GM18520 (cell line): ENCODE measurements around the gene EXOSC1.
"Not testable (repeated sequence)": the region's sequence is repeated elsewhere in the genome, so short reads cannot be mapped to it uniquely, and the experiment has no call there.

Experiments
- ATAC-seq: cut with Tn5 transposase; IDR thresholded peaks from one replicate; pipeline ENCODE4 v1.9.1; 2021; ENCODE audit not compliant: unreplicated experiment

Gene EXOSC1

DNA sequence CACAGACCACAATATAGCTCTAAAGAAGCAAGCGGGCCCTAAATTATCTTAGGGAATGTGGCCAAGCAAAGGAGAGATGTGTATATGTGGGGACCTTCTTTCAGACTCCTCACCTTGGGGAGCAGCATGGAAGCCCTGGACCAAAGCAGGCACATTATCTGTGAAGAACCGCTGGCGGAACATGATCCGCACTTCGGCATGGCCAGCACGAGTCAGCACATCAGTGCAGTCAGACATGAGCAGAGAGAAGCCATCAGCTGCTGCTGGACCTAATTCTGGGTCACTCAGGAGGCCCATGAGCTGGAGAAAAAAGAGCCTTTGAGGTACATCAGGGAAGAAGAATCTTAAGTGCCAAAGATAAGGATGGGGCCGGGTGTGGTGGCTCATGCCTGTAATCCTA lies 14.1 kb upstream of the EXOSC1 start:
- ATAC-seq = no peak

DNA sequence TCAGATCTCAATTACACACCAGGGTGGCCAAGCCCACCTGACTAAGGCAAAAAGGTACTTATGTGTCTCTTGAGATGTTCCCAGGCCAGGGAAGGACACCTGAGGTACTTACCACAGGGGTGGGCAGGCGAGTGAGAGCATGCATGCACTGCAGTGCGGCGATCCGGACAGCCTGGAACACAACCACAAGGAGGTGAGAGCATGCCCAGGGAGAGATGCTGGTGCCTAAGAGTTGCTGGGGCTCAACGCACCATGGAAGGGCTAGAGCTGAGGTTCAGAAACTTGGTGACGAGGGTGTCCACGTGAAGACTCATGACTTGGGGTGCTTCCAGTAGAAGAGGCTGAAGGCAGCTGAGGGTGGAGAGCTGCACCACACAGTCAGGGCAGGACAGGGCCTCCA lies 13.3 kb upstream of the EXOSC1 start:
- ATAC-seq = no peak

- ATAC-seq = no peak
Measured at GRCh38 chr10:97456686-97457065, 10.9 kb upstream of the EXOSC1 start.

GRCh38 chr10:97456034-97456685 lies 10.4 kb upstream of the EXOSC1 start:
- no peak for ATAC-seq

DNA sequence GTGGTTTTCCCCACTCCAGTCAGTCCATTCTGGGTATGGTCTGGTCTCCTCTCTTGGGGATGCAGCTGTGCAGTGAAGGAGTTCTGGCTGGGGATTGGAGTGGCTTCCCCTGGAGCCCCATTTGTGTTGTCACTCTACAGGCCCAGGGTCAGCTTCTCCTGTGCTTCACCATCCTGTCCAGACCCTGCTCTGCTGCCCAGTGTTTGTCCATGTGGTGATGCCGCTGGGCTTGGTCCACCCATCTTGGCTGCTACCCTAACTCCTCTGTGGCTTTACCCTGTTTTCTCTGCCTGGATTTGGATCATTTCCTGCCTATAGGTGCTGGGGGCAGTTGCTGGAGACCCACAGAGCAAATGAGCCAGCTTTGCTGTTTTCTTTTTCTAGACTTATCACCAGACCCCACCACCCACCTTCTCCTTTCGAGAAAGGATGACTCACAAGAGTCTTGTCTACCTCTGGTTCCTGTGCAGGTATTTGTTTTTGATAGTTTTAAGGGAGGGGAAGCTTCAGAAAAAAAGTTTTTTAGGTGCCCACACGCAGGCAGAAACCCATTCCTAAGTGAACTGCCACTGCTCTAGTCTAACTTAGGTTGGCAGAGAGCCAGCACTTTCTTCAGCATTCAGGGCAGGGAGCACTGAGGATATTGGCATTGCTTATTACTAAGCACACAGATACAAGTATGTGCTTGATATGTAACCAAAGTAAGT lies 8.7 kb upstream of the EXOSC1 start:
- ATAC-seq = no peak

- ATAC-seq = no peak
Measured at GRCh38 chr10:97452352-97452751, 6.5 kb upstream of the EXOSC1 start.

- no peak for ATAC-seq
Measured at GRCh38 chr10:97451605-97452004, 5.8 kb upstream of the EXOSC1 start.

DNA sequence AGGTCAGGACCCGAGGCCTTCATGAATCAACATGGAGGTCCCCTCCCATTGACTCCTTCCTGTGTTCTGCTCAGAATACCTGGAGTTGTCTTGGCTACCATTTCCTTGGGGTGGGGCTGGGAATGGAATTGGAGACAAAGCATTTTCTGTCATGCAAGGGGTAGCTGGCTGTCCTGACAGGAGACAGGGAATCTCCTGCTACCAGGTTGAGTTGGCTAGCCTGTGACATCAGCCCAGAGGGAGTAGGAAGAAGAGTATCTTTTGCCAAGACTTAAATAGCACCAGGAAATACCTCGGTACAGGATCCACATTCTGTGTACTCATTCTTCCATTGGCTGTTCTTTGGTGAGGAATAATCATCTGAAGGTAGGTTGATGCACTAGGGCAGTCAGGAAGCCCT lies 5.0 kb upstream of the EXOSC1 start:
- no peak for ATAC-seq

- no peak for ATAC-seq
Measured at GRCh38 chr10:97445357-97445721, 467 bp downstream of the EXOSC1 start.

- no peak for ATAC-seq
Measured at GRCh38 chr10:97444212-97444611, 1.6 kb downstream of the EXOSC1 start.

GRCh38 chr10:97442277-97442676 lies 3.5 kb downstream of the EXOSC1 start:
- no peak for ATAC-seq

DNA sequence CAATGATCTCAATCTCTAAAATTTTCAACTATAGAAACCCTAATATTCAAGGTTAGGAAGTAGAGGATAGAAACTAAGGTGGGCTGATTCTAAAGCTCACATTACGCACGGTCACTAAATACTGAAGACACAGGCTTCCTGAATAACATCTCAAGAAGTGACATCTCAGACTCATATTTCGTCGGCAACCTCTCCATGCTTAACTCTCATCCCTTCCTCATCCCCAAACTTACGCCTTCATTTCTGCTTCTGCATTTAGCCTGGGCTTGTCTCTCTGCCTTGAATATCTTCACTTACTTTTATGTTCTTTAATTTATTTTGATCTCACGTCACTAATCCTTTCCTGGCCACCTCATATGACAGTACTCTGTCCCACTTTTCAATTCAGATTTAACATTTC lies 10.6 kb downstream of the EXOSC1 start:
- no peak for ATAC-seq

DNA sequence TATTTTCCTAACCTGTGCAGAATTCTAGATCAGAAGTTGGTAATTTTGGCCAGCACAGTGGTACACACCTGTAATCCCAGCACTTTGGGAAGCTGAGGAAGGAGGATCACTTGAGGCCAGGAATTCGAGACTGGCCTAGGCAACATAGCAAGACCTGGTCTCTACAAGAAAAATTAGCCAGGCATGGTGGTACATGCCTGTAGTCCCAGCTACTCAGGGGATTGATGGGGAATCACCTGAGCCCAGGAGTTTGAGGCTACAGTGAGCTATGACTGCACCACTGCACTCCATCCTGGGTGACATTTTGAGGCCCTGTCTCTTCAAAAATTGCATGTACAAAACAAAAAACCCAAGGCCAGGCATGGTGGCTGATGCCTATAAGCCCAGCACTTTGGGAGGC lies 11.2 kb downstream of the EXOSC1 start:
- no peak for ATAC-seq

DNA sequence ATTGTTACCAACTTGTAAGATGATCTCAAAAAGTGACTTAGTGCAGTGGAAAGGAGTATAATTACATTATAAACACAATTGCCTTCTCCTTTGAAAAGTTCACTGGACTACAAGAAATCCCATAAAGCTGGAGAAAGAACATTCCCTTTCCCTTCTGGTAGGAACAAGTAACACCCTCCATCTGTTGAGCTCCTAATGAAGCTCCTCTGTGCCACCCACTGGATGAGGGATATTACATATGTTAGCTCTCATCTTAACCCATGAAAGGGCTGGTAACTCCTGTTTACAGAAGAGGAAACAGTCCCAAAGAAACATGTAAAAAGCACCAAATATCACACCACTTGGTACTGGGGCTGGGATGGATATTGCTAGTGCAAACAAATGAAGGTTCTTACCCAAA lies 11.8 kb downstream of the EXOSC1 start:
- ATAC-seq = no peak

GRCh38 chr10:97428572-97428981 lies 17.2 kb downstream of the EXOSC1 start:
- ATAC-seq = no peak

DNA sequence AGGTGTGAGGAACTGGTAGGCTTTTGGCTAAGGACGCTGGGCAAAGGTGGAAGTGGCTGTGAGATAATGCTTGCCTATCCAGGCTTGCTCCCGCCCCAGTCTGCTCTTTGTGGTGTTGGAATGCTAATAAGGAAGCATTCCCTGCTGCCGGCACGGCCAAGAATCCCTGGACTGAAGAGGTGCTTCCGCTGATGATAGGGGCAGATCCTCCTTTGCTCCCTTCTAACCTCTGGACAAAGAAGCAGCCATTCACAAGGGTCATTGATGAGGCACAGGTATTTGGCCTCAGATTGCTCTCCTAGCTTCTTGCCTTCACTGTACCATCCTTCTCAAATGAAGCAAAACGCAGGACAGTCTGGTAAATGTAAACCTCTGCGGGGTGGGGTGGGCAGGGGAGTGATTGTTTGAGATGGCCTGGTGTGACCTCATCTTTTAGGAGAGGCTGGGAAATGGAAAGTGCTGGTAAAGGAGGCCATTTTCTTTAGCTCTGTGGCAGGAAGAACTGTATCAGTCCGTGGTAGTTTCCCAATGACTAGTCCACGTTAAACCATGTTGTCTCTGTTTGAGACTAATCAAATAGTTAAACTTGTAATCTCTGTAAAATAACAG lies 18.1 kb downstream of the EXOSC1 start:
- no peak for ATAC-seq

GRCh38 chr10:97426776-97427570 lies 18.8 kb downstream of the EXOSC1 start:
- no peak for ATAC-seq

DNA sequence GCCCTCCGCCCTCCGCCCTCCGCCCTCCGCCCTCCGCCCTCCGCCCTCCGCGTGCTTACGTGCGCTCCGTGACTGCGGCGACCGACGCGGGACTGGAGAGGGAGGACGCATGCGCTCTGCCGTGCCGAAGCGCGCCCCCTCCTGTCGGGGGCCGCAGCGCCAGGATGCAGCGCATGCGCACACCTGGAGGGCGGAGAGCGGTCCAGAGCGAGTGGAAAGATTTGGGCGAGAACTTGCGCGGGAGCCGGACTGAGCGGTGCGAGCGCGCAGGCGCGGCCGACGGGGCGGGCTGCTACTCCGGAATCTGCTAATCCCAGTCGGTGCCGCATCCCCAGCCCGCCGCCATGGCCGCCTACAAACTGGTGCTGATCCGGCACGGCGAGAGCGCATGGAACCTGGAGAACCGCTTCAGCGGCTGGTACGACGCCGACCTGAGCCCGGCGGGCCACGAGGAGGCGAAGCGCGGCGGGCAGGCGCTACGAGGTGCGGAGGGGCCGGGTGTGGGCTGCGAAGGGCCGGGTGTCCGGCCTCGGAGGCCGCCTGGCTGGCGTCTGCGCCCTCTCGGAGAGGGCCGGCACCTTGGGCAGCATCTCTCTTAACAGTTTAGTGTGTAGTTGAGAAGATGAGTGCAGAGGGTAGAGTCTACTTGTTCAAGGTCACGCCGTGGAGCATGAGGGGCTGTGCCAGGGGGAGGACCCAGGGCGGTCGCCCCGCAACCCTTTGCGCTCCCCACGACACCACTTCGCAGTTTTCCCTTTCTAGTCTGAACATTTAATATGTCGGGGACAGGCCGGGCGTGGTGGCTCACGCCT lies 19.6 kb downstream of the EXOSC1 start, which contains the start of gene PGAM1:
PGAM1 (plus strand) TSS at position 228 of the 812 bp plus-strand sequence; CDS start at position 345, 117 bp downstream.
- peak; percentile 81 for ATAC-seq

GRCh38 chr10:97423757-97424098 lies 22.1 kb downstream of the EXOSC1 start:
- not testable (repeated sequence) for ATAC-seq

DNA sequence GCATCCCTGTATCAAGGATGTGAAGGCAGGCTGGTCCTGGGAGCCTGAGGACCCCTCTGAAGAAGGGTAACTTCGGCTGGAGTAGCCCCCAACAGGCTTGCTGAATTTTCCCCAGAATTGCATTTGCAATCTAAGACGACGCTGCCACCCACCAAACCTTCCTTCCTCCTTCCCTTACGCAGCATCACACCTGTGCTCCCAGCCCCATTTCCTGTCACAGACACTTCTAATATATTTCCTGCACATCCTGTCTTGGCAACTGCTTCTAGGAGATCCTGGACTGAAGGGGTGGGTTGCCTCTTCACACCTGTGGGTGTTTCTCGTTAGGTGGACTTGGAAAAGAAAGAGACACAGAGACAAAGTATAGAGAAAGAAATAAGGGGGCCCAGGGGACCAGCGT lies 29.2 kb downstream of the EXOSC1 start:
- no peak for ATAC-seq

- no peak for ATAC-seq
Measured at GRCh38 chr10:97412891-97413304, 32.9 kb downstream of the EXOSC1 start.
